GM19193 (cell line): Measurements from ENCODE around the gene CAMTA1.

Experiments used
- POLR2A ChIP-seq: IDR thresholded peaks from 4 replicates; pipeline ENCODE4 v1.6.1; 2011; ENCODE audit not compliant: insufficient read depth, insufficient read length; ENCODE audit errors: extremely low read depth

The CAMTA1 gene

GRCh38 chr1:7613851-7614205 lies 828.6 kb downstream of the CAMTA1 start:
- no peak for TF ChIP-seq POLR2A

GRCh38 chr1:7614576-7615074 lies 829.4 kb downstream of the CAMTA1 start:
- TF ChIP-seq POLR2A = no peak

GRCh38 chr1:7615138-7615537 lies 829.9 kb downstream of the CAMTA1 start:
- no peak for TF ChIP-seq POLR2A

DNA sequence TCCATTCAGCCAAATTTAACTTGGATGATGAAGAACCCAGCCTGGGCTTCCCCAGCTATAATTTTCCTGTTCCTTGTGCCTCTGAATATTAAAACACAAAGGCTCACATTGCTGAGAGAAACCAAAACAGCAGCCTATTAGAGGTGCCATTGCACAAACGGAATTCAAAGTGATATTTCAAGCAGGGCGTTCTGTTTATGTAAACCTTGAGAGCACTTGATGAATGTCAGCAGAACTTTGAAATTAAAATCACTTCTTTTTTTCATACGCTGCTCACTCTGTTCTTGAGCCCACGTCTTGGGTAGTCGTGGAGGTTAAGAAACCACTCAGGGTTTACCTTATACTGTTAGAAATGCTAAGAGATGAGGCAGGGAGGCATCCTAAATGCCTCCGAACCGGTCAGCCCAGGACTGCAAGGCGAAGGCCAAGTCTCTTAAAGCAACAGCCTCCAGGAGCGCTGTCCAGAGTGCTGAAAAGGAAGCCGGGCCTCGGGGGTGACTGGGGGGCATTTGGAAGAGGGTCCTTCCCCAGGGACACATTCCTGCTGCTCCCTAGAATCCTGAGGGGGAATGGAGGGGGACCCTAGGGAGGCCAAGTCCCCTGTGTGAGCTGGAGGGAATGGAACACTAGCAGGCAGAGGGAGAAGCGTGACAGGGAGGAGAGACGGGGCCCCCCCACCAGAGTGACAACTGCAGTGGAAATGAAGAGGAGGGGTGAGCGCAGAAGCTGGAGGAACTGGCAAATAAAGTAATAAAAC lies 831.0 kb downstream of the CAMTA1 start:
- TF ChIP-seq POLR2A = no peak

- no peak for TF ChIP-seq POLR2A
These were observed 831.7 kb downstream of the CAMTA1 start for GRCh38 chr1:7616953-7617352.

DNA sequence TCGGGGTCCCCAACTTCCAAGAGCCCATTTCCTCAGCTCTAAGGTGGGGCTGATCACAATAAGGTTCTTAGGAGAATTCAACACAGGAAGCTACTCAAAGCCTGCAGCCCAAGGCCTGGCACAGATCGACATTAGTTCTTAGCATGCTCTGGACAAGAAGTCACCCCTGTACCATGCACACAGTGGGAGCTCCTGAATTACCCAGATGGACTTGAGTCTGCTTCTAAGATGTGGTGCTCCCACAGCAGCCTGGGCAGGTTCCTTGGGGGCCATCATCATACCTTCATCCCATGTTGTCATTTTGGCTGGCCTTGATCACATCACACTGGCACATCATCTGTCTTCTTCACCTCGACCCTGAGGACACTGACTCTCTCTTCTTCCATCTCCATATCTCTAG lies 832.6 kb downstream of the CAMTA1 start:
- TF ChIP-seq POLR2A = no peak

DNA sequence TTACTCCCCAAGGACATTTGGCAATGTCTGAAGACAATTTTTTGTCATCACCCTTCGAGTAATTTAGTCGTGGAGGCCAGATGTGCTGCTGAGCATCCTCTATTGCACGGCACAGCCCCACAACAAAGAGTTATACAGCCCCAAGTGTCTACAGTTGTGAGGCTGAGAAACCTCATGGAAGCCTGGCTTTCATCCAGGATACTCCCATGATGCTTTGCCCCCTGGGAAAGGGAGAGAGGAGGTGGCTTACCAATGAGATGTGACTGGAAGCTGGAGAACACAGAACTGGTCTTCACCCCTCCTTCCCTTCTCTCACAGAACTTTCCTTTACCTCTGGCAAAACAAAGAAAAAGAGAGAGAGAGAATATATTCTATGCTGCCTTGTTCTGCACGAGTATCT lies 834.9 kb downstream of the CAMTA1 start:
- TF ChIP-seq POLR2A = no peak

GRCh38 chr1:7621334-7622219 lies 836.3 kb downstream of the CAMTA1 start:
- TF ChIP-seq POLR2A = no peak

DNA sequence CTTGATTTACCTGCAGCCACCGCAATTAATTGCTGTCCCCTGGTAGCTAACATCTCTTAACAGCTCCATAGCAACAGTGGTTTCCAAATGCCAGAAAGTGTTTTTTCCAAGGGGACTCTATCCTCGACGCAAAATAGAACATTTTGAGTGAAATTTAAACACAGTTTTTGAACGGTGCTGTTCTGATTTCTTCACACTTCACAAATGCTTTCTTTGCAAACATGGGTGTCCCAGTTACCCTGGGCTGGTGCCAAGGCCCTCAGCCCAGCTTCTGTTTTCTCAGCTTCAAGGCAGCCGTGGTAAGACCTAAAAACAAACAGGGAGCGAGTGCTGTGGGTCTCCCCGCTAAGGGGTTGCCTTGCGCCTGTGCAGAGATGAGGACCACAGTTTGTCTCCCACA lies 838.6 kb downstream of the CAMTA1 start:
- TF ChIP-seq POLR2A = no peak

GRCh38 chr1:7624791-7625355 lies 839.6 kb downstream of the CAMTA1 start:
- no peak for TF ChIP-seq POLR2A

DNA sequence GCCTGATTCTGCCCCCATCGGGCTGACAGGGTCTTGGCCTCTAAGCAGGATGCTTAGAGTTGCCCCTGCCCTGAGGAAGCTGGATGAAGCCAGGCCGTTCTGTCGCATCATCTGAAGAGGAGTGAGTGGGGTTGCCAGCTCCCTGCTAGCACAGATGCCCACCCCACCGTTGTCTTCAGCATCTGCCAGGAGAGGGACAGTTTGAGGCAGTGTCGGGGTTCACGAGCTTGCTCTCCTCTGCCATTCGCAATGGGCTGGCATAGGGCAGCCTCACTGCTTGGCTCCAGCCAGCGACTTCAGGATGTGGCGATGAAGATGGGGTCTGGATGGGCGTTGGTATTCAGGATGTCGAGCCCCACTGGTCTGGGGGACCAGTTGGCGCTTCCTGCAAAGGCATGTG lies 840.1 kb downstream of the CAMTA1 start:
- no peak for TF ChIP-seq POLR2A

- no peak for TF ChIP-seq POLR2A
These were observed 843.0 kb downstream of the CAMTA1 start for GRCh38 chr1:7628273-7628672.

GRCh38 chr1:7629011-7629410 lies 843.8 kb downstream of the CAMTA1 start:
- TF ChIP-seq POLR2A = no peak

DNA sequence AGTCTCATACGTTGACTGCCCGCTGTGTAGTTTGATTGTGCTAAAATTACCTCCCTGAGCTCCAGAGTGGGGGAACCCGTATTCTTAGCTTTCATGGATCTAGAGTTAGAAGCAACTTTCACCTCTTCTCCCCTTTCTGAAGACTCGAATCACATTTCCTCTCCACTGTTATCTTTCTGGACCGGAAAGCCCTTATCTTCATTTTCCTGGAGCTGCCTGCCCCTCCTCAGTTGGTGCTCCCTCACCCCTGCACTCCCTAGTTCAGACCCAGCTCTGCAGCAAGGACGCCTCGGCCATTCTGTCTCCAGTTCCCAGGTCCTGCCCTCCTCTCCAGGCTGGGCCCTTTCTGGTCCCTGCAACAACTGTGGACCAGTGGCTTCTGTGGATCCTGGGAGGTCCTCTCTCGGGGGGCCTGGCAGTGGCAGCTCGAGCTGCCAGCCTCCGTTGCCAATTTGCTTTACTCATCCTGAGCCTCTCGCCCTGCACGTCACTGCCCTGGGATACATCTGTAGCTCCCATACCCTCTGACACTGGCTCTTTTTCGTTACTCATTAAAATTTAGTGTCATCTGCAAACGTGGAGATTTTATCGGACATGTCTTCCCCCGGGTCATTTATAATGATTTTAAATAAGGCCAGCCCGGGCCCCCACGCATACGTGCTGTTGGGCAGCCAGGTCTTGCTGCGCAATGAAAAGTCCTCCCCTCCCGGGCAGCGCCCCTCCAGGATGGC lies 844.4 kb downstream of the CAMTA1 start:
- TF ChIP-seq POLR2A = no peak

GRCh38 chr1:7630378-7630777 lies 845.1 kb downstream of the CAMTA1 start:
- TF ChIP-seq POLR2A = no peak
